Measurements from ENCODE around the gene DNAJC15. TPM values are rescaled to one million over a fixed set of nuclear protein-coding genes. Genes with fewer than 3 reads are reported as not detected.

Gene DNAJC15
- total and polyA plus RNA-seq, 2 donors (not counting 3 experiments of a cell fraction or from before 2014, with no cell fraction given): 21.8 to 40.8 TPM

DNA sequence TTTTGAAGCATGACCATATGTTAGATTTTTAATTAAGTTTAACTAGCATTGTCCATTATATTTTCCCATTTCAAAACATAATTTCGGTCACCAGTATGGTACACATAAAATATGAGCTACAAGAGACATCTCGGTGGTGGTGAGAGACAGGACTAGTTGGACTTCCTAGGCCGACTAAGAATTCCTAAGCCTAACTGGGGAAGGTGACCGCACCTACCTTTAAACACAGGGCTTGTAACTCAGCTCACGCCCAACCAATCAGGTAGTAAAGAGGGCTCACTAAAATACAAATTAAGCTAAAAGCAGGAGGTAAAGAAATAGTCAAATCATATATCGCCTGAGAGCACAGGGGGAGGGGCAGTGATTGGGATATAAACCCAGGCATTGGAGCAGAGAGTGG, 22.9 kb downstream of the DNAJC15 start:
- Histone ChIP-seq H3K9me3 (replicated peaks; ENCODE audit: control insufficient read depth, insufficient read depth, low read length) (no peaks in the 10 kb centered on the region), H3K4me1 (ENCODE audit: control insufficient read depth, extremely low read depth, insufficient read depth, low read length) (peaks cover 3% of the 10 kb centered on the region), H3K36me3 (ENCODE audit: control insufficient read depth in 2 of 2, extremely low read depth in 1 of 2, insufficient read depth in 2 of 2, low read length in 2 of 2) (no peaks in the 10 kb centered on the region), H3K9me1 (replicated peaks; ENCODE audit: control insufficient read depth, extremely low read depth, insufficient read depth, low read length) (no peaks in the 10 kb centered on the region), H3K9ac (replicated peaks; ENCODE audit: extremely low read depth, insufficient read depth, low read length) (no peak overlapping the region), H3K4me2 (ENCODE audit: insufficient read depth, low read length) (no peak overlapping the region), H3K79me2 (ENCODE audit: control insufficient read depth, insufficient read depth, low read length) (peaks cover 39% of the 10 kb centered on the region), H3K4me3 (replicated peaks in 1 of 3; ENCODE audit: insufficient read depth in 1 of 3, low read depth in 1 of 3, low read length in 3 of 3) (no peak overlapping the region), H2AFZ (ENCODE audit: low read depth, low read length) (no peak overlapping the region), H3K27me3 (ENCODE audit: control insufficient read depth in 2 of 2, insufficient read depth in 2 of 2, low read length in 2 of 2) (no peaks in the 10 kb centered on the region), H4K20me1 (replicated peaks; ENCODE audit: control insufficient read depth, extremely low read depth, insufficient read depth, low read length) (no peaks in the 10 kb centered on the region), H3K27ac (ENCODE audit: insufficient read depth, low read depth, low read length) (no peak overlapping the region)
- POLR2A ChIA-PET: no interaction called here
- BruUV-seq (replicated peaks): no TSS peak
- CTCF ChIA-PET: interaction anchor here (0.6 to 1.2 kb wide), 3 partner anchors 9 to 18 kb away, joined by 3 read pairs; no protein-coding TSS in a partner anchor
- DNase-seq (ENCODE audit: low read depth, low spot score) (no peak), FAIRE-seq (no peak)
- intact Hi-C loops (cut with micrococcal nuclease) (no loop called here), dilution Hi-C loops (cut with MboI; ENCODE audit: extremely low pct_ligation_motif_present, low sequenced_read_pairs) (no loop called here)
- TF ChIP-seq, protein P1, sequence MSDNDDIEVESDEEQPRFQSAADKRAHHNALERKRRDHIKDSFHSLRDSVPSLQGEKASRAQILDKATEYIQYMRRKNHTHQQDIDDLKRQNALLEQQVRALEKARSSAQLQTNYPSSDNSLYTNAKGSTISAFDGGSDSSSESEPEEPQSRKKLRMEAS (IDR thresholded peaks at IDR 0.05; ENCODE audit: insufficient read depth, insufficient read length): no peak
- TF ChIP-seq JUN (IDR thresholded peaks at IDR 0.05; ENCODE audit: borderline replicate concordance, insufficient read depth, insufficient read length, low read depth) (no peak), GATA2 (IDR thresholded peaks at IDR 0.05; ENCODE audit: insufficient read depth, insufficient read length, low read depth, low read length) (no peak), MYC (IDR thresholded peaks at IDR 0.05; ENCODE audit: low read depth, low read length) (no peak), POLR2A (IDR thresholded peaks at IDR 0.05; ENCODE audit: low read depth, low read length) (no peak), EZH2 (IDR thresholded peaks at IDR 0.05; ENCODE audit: borderline replicate concordance, low read depth, low read length, severe bottlenecking) (no peak), FOS (IDR thresholded peaks at IDR 0.05; ENCODE audit: borderline replicate concordance, insufficient read depth, low read length) (no peak), POLR2AphosphoS5 (IDR thresholded peaks at IDR 0.05; ENCODE audit: insufficient read depth, low read depth, low read length) (no peak)
- TF ChIP-seq, protein P2, sequence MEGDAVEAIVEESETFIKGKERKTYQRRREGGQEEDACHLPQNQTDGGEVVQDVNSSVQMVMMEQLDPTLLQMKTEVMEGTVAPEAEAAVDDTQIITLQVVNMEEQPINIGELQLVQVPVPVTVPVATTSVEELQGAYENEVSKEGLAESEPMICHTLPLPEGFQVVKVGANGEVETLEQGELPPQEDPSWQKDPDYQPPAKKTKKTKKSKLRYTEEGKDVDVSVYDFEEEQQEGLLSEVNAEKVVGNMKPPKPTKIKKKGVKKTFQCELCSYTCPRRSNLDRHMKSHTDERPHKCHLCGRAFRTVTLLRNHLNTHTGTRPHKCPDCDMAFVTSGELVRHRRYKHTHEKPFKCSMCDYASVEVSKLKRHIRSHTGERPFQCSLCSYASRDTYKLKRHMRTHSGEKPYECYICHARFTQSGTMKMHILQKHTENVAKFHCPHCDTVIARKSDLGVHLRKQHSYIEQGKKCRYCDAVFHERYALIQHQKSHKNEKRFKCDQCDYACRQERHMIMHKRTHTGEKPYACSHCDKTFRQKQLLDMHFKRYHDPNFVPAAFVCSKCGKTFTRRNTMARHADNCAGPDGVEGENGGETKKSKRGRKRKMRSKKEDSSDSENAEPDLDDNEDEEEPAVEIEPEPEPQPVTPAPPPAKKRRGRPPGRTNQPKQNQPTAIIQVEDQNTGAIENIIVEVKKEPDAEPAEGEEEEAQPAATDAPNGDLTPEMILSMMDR (IDR thresholded peaks at IDR 0.05; ENCODE audit: extremely low read depth in 1 of 2, insufficient read depth in 1 of 2, low read depth in 1 of 2, low read length in 2 of 2): no peak
